RWPE1 (cell line): ENCODE data around the gene CUX1.

ENCODE experiments used
- CTCF ChIA-PET: fragments of 350-600 bp; sonication (Branson Sonifier 250); formaldehyde crosslinking; extraction: SDS; loops from one replicate; lab custom pipeline; 2021; lab: Yijun Ruan, JAX
- POLR2A ChIA-PET: fragments of 400-600 bp; formaldehyde crosslinking; extraction: SDS; loops from one replicate; lab custom pipeline; 2020; ENCODE audit warnings: antibody characterized with exemption; ENCODE audit not compliant: low non-redundant PET; lab: Yijun Ruan, JAX
- DNase-seq: peaks from one replicate; pipeline ENCODE4 v3.0.0; 2012; ENCODE audit warnings: low spot score
- H3K27ac ChIP-seq: fragments of 450-650 bp; 2 replicates; pipeline ENCODE4 v1.5.1; 2017
- CTCF ChIP-seq: fragments of 450-650 bp; conservative IDR thresholded peaks from 2 replicates; pipeline ENCODE4 v1.5.1; 2017; ENCODE audit warnings: low read depth, mild to moderate bottlenecking

Gene CUX1

GRCh38 chr7:101862280-101863220, 45.1 kb downstream of the CUX1 start:
- ChIA-PET CTCF (interaction anchor here (0.5 to 0.7 kb wide), 2 partner anchors 16 to 142 kb away, joined by 3 to 4 read pairs; no protein-coding TSS in a partner anchor), POLR2A (no interaction called here)
- no peak overlapping the region for H3K27ac ChIP-seq
- DNase-seq, result no peak
- no peak for TF ChIP-seq CTCF

GRCh38 chr7:101863598-101863997, 46.2 kb downstream of the CUX1 start:
- CTCF ChIA-PET, result interaction anchor here (1.2 kb wide), 1 partner anchor 8 kb away, joined by 3 read pairs; no protein-coding TSS in a partner anchor
- TF ChIP-seq CTCF, result no peak
- POLR2A ChIA-PET, result no interaction called here
- no peak overlapping the region for H3K27ac ChIP-seq
- no peak for DNase-seq

- POLR2A ChIA-PET, result no interaction called here
- CTCF ChIA-PET, result interaction anchor here (1.2 kb wide), 1 partner anchor 9 kb away, joined by 3 read pairs; no protein-coding TSS in a partner anchor
- no peak for TF ChIP-seq CTCF
Measured at GRCh38 chr7:101864039-101864438, 46.6 kb downstream of the CUX1 start.

GRCh38 chr7:101865031-101865430, 47.6 kb downstream of the CUX1 start:
- no peak overlapping the region for H3K27ac ChIP-seq

More at GRCh38 chr7:101864039-101864438, 46.6 kb downstream of the CUX1 start:
- DNase-seq, result no peak
- no peak overlapping the region for H3K27ac ChIP-seq

GRCh38 chr7:101865455-101865854, 48.0 kb downstream of the CUX1 start:
- ChIA-PET CTCF (no interaction called here), POLR2A (no interaction called here)
- no peak overlapping the region for H3K27ac ChIP-seq
- no peak for DNase-seq
- TF ChIP-seq CTCF, result no peak

More at GRCh38 chr7:101865031-101865430, 47.6 kb downstream of the CUX1 start:
- CTCF ChIA-PET, result interaction anchor here (1.2 kb wide), 1 partner anchor 10 kb away, joined by 3 read pairs; no protein-coding TSS in a partner anchor
- POLR2A ChIA-PET, result no interaction called here
- no peak for TF ChIP-seq CTCF
- no peak for DNase-seq

- ChIA-PET CTCF (no interaction called here), POLR2A (no interaction called here)
- no peak overlapping the region for H3K27ac ChIP-seq
- no peak for TF ChIP-seq CTCF
- no peak for DNase-seq
Measured at GRCh38 chr7:101866328-101866727, 48.9 kb downstream of the CUX1 start.
